ENCODE measurements around the gene STK32B. TPM values are rescaled to one million over a fixed set of nuclear protein-coding genes. Genes with fewer than 3 reads are reported as not detected.
A peak's percentile ranks its signal among the peaks of the same experiment; 100 is the strongest.

Gene STK32B
- total and polyA plus RNA-seq, 9 of the 15 experiments (the other 6 are each of a cell fraction or from before 2014, with no cell fraction given), result 0.03 to 0.20 (median 0.07) TPM; not detected in 2

DNA sequence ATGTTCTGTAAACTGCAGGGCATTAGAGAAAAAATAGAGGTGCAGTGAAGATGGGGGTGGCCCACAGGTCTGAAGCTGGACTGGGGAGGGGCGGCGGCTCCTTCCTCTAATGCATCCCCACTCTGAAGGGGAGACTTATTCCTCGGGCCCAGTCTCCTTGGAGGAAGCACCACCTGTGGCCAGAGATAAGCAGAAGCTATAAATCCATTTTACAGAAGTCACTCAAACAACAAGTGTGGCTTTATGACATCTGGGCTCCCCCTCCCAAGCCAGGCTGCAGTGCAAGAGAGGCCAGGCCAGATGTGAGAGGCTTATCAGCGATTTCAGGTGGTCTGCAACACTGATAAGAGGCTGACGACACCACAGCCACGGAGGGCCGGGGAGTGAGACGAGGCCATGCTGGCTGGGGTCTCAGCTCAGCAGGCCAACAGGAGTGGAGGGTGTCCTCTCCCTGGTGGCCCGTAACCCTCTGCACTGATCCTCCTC is 47.9 kb upstream of the STK32B start (continued):
- TF ChIP-seq ZNF274 (IDR thresholded peaks at IDR 0.05; ENCODE audit: borderline replicate concordance, low read depth, low read length) (peak; percentile 75; the same call in 1 of the 2 replicates), KDM1A (IDR thresholded peaks at IDR 0.05) (peak; percentile 91 to 95), ZFX (CRISPR knock-in tag; IDR thresholded peaks at IDR 0.05) (peak; percentile 45; the same call in 1 of the 2 replicates), JUND (IDR thresholded peaks at IDR 0.05; ENCODE audit: borderline replicate concordance, low read depth, low read length) (peak; percentile 92), JUND (tag; IDR thresholded peaks at IDR 0.05; ENCODE audit: borderline replicate concordance, low read depth, low read length) (peak; percentile 88; the same call in 2 of the 3 replicates), NR4A1 (CRISPR knock-in tag; IDR thresholded peaks at IDR 0.05) (peak; percentile 82; the same call in 1 of the 2 replicates), NR4A1 (tag; IDR thresholded peaks at IDR 0.05) (peak; percentile 93), FOSL1 (tag; conservative IDR thresholded peaks at IDR 0.05) (peak; percentile 76)
- TF ChIP-seq, protein P1, sequence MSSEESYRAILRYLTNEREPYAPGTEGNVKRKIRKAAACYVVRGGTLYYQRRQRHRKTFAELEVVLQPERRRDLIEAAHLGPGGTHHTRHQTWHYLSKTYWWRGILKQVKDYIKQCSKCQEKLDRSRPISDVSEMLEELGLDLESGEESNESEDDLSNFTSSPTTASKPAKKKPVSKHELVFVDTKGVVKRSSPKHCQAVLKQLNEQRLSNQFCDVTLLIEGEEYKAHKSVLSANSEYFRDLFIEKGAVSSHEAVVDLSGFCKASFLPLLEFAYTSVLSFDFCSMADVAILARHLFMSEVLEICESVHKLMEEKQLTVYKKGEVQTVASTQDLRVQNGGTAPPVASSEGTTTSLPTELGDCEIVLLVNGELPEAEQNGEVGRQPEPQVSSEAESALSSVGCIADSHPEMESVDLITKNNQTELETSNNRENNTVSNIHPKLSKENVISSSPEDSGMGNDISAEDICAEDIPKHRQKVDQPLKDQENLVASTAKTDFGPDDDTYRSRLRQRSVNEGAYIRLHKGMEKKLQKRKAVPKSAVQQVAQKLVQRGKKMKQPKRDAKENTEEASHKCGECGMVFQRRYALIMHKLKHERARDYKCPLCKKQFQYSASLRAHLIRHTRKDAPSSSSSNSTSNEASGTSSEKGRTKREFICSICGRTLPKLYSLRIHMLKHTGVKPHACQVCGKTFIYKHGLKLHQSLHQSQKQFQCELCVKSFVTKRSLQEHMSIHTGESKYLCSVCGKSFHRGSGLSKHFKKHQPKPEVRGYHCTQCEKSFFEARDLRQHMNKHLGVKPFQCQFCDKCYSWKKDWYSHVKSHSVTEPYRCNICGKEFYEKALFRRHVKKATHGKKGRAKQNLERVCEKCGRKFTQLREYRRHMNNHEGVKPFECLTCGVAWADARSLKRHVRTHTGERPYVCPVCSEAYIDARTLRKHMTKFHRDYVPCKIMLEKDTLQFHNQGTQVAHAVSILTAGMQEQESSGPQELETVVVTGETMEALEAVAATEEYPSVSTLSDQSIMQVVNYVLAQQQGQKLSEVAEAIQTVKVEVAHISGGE (CRISPR knock-in tag; IDR thresholded peaks at IDR 0.05), result peak in 2 of 3 experiments; percentile 58 to 93; a peak in 4 of 6 replicates
- TF ChIP-seq, protein P2, sequence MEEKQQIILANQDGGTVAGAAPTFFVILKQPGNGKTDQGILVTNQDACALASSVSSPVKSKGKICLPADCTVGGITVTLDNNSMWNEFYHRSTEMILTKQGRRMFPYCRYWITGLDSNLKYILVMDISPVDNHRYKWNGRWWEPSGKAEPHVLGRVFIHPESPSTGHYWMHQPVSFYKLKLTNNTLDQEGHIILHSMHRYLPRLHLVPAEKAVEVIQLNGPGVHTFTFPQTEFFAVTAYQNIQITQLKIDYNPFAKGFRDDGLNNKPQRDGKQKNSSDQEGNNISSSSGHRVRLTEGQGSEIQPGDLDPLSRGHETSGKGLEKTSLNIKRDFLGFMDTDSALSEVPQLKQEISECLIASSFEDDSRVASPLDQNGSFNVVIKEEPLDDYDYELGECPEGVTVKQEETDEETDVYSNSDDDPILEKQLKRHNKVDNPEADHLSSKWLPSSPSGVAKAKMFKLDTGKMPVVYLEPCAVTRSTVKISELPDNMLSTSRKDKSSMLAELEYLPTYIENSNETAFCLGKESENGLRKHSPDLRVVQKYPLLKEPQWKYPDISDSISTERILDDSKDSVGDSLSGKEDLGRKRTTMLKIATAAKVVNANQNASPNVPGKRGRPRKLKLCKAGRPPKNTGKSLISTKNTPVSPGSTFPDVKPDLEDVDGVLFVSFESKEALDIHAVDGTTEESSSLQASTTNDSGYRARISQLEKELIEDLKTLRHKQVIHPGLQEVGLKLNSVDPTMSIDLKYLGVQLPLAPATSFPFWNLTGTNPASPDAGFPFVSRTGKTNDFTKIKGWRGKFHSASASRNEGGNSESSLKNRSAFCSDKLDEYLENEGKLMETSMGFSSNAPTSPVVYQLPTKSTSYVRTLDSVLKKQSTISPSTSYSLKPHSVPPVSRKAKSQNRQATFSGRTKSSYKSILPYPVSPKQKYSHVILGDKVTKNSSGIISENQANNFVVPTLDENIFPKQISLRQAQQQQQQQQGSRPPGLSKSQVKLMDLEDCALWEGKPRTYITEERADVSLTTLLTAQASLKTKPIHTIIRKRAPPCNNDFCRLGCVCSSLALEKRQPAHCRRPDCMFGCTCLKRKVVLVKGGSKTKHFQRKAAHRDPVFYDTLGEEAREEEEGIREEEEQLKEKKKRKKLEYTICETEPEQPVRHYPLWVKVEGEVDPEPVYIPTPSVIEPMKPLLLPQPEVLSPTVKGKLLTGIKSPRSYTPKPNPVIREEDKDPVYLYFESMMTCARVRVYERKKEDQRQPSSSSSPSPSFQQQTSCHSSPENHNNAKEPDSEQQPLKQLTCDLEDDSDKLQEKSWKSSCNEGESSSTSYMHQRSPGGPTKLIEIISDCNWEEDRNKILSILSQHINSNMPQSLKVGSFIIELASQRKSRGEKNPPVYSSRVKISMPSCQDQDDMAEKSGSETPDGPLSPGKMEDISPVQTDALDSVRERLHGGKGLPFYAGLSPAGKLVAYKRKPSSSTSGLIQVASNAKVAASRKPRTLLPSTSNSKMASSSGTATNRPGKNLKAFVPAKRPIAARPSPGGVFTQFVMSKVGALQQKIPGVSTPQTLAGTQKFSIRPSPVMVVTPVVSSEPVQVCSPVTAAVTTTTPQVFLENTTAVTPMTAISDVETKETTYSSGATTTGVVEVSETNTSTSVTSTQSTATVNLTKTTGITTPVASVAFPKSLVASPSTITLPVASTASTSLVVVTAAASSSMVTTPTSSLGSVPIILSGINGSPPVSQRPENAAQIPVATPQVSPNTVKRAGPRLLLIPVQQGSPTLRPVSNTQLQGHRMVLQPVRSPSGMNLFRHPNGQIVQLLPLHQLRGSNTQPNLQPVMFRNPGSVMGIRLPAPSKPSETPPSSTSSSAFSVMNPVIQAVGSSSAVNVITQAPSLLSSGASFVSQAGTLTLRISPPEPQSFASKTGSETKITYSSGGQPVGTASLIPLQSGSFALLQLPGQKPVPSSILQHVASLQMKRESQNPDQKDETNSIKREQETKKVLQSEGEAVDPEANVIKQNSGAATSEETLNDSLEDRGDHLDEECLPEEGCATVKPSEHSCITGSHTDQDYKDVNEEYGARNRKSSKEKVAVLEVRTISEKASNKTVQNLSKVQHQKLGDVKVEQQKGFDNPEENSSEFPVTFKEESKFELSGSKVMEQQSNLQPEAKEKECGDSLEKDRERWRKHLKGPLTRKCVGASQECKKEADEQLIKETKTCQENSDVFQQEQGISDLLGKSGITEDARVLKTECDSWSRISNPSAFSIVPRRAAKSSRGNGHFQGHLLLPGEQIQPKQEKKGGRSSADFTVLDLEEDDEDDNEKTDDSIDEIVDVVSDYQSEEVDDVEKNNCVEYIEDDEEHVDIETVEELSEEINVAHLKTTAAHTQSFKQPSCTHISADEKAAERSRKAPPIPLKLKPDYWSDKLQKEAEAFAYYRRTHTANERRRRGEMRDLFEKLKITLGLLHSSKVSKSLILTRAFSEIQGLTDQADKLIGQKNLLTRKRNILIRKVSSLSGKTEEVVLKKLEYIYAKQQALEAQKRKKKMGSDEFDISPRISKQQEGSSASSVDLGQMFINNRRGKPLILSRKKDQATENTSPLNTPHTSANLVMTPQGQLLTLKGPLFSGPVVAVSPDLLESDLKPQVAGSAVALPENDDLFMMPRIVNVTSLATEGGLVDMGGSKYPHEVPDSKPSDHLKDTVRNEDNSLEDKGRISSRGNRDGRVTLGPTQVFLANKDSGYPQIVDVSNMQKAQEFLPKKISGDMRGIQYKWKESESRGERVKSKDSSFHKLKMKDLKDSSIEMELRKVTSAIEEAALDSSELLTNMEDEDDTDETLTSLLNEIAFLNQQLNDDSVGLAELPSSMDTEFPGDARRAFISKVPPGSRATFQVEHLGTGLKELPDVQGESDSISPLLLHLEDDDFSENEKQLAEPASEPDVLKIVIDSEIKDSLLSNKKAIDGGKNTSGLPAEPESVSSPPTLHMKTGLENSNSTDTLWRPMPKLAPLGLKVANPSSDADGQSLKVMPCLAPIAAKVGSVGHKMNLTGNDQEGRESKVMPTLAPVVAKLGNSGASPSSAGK (IDR thresholded peaks at IDR 0.05), result peak; percentile 55; the same call in 1 of the 2 replicates
